Breast epithelium (tissue), 3 donors: ENCODE data around the gene INTS13.

Experiments used
- POLR2A ChIP-seq: fragments of 450-650 bp; IDR thresholded peaks from one replicate; pipeline ENCODE4 v1.6.1; 2016; ENCODE audit warnings: antibody characterized with exemption, mild to moderate bottlenecking, moderate library complexity
- POLR2AphosphoS5 ChIP-seq, 3 donors: sonication (generic); formaldehyde crosslinking; IDR thresholded peaks; one replicate each; pipeline ENCODE4 v1.6.1; 2017; ENCODE audit warnings: antibody characterized with exemption in 3 of 3
- TF ChIP-seq, protein P1 (sequence below), 3 donors: fragments of 450-650 bp; IDR thresholded peaks; one replicate each; pipeline ENCODE4 v1.5.1; 2016 to 2017; ENCODE audit warnings: antibody characterized with exemption in 3 of 3, mild to moderate bottlenecking in 3 of 3, moderate library complexity in 3 of 3

DNA sequence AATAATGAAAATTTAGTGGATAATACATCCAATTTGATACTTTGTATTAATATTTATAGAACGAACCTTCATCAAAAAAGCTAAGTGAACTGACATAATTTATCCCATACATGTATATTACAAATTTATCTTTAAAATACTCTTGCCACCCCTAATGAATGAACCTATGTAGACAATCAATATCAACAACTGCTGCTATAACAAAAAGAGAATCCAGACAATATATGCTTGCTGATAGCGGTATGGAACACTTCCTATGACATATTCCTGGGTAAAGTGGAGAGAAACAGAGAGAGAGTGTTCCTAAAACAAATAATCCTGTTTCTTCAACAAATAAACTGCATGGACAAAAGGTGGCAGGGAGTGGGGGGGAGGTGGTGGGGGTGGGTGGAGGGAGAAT lies 45.1 kb upstream of the INTS13 start:
- no peak for TF ChIP-seq POLR2AphosphoS5 (IDR thresholded peaks at IDR 0.05)
- TF ChIP-seq, protein P1, sequence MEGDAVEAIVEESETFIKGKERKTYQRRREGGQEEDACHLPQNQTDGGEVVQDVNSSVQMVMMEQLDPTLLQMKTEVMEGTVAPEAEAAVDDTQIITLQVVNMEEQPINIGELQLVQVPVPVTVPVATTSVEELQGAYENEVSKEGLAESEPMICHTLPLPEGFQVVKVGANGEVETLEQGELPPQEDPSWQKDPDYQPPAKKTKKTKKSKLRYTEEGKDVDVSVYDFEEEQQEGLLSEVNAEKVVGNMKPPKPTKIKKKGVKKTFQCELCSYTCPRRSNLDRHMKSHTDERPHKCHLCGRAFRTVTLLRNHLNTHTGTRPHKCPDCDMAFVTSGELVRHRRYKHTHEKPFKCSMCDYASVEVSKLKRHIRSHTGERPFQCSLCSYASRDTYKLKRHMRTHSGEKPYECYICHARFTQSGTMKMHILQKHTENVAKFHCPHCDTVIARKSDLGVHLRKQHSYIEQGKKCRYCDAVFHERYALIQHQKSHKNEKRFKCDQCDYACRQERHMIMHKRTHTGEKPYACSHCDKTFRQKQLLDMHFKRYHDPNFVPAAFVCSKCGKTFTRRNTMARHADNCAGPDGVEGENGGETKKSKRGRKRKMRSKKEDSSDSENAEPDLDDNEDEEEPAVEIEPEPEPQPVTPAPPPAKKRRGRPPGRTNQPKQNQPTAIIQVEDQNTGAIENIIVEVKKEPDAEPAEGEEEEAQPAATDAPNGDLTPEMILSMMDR (IDR thresholded peaks at IDR 0.05), result no peak
- no peak for TF ChIP-seq POLR2A
